T-helper 1 cell treated with Interleukin-12 subunit alpha and Interleukin-12 subunit beta and Interleukin-4 antibody, amounts not matched to agents 30 μg/mL and 1 μg/mL, for 36 hours (primary cell): ENCODE results near the gene RNASEH2B.

ENCODE experiments used
- H3K27ac Mint-ChIP-seq: one replicate; pipeline ENCODE4 v1.8.0; 2021; ENCODE audit warnings: mild to moderate bottlenecking, mixed read lengths
- H3K27me3 Mint-ChIP-seq: one replicate; pipeline ENCODE4 v1.8.0; 2021; ENCODE audit warnings: low read depth, mixed read lengths
- H3K36me3 Mint-ChIP-seq: one replicate; pipeline ENCODE4 v1.8.0; 2021; ENCODE audit warnings: low read depth, mixed read lengths
- H3K4me1 Mint-ChIP-seq: one replicate; pipeline ENCODE4 v1.8.0; 2021; ENCODE audit warnings: low read depth, mixed read lengths
- H3K4me3 Mint-ChIP-seq: one replicate; pipeline ENCODE4 v1.8.0; 2021; ENCODE audit warnings: mild to moderate bottlenecking, moderate library complexity, mixed read lengths
- H3K9me3 Mint-ChIP-seq: one replicate; pipeline ENCODE4 v1.8.0; 2021; ENCODE audit warnings: mixed read lengths

Gene RNASEH2B

GRCh38 chr13:50909605-50910484 lies at the start of gene RNASEH2B:
Gene RNASEH2B (plus strand): TSS chr13:50909791. CDS start chr13:50910077, 286 bp downstream.
- H3K4me1 Mint-ChIP-seq, result peaks cover 32% of the 10 kb centered on the region
- peak within 1 kb of the TSS; percentile 96 for H3K4me3 Mint-ChIP-seq
- peak within 1 kb of the TSS; percentile 94 for H3K27ac Mint-ChIP-seq
- H3K9me3 Mint-ChIP-seq, result no peaks in the 10 kb centered on the region
- H3K36me3 Mint-ChIP-seq, result peaks cover 9% of the 10 kb centered on the region
- H3K27me3 Mint-ChIP-seq, result no peaks in the 10 kb centered on the region

- no peak overlapping the region for H3K27ac Mint-ChIP-seq
- H3K36me3 Mint-ChIP-seq, result no peaks in the 10 kb centered on the region
- peaks cover 3% of the 10 kb centered on the region for H3K4me1 Mint-ChIP-seq
- H3K9me3 Mint-ChIP-seq, result peaks cover 23% of the 10 kb centered on the region
- H3K27me3 Mint-ChIP-seq, result peaks cover 34% of the 10 kb centered on the region
- no peak overlapping the region for H3K4me3 Mint-ChIP-seq
These were observed 45.1 kb upstream of the RNASEH2B start for GRCh38 chr13:50864492-50864891.

- Mint-ChIP-seq H3K27ac (no peak overlapping the region), H3K4me3 (no peak overlapping the region), H3K4me1 (peaks cover 3% of the 10 kb centered on the region), H3K36me3 (no peaks in the 10 kb centered on the region), H3K9me3 (peaks cover 4% of the 10 kb centered on the region), H3K27me3 (peaks cover 21% of the 10 kb centered on the region)
These were observed 42.6 kb upstream of the RNASEH2B start for GRCh38 chr13:50866817-50867636.

- peaks cover 4% of the 10 kb centered on the region for H3K9me3 Mint-ChIP-seq
- peaks cover 3% of the 10 kb centered on the region for H3K4me1 Mint-ChIP-seq
- no peak overlapping the region for H3K4me3 Mint-ChIP-seq
- no peak overlapping the region for H3K27ac Mint-ChIP-seq
- H3K27me3 Mint-ChIP-seq, result peaks cover 21% of the 10 kb centered on the region
- H3K36me3 Mint-ChIP-seq, result no peaks in the 10 kb centered on the region
These were observed 42.0 kb upstream of the RNASEH2B start for GRCh38 chr13:50867637-50867945.

GRCh38 chr13:50871405-50871804 lies 38.2 kb upstream of the RNASEH2B start:
- Mint-ChIP-seq H3K36me3 (no peaks in the 10 kb centered on the region), H3K27me3 (peaks cover 20% of the 10 kb centered on the region), H3K27ac (no peak overlapping the region), H3K9me3 (no peaks in the 10 kb centered on the region), H3K4me3 (no peak overlapping the region), H3K4me1 (peaks cover 3% of the 10 kb centered on the region)

- Mint-ChIP-seq H3K27ac (no peak overlapping the region), H3K27me3 (no peaks in the 10 kb centered on the region), H3K4me3 (no peak overlapping the region), H3K36me3 (no peaks in the 10 kb centered on the region), H3K9me3 (no peaks in the 10 kb centered on the region), H3K4me1 (no peaks in the 10 kb centered on the region)
These were observed 36.1 kb upstream of the RNASEH2B start for GRCh38 chr13:50873467-50873866.

- H3K4me1 Mint-ChIP-seq, result no peaks in the 10 kb centered on the region
- no peak overlapping the region for H3K27ac Mint-ChIP-seq
- H3K4me3 Mint-ChIP-seq, result no peak overlapping the region
- H3K36me3 Mint-ChIP-seq, result no peaks in the 10 kb centered on the region
- no peaks in the 10 kb centered on the region for H3K9me3 Mint-ChIP-seq
- H3K27me3 Mint-ChIP-seq, result no peaks in the 10 kb centered on the region
These were observed 35.6 kb upstream of the RNASEH2B start for GRCh38 chr13:50873991-50874390.

- Mint-ChIP-seq H3K27me3 (peaks cover 3% of the 10 kb centered on the region), H3K4me1 (peaks cover 3% of the 10 kb centered on the region), H3K36me3 (peaks cover 2% of the 10 kb centered on the region), H3K27ac (no peak overlapping the region), H3K4me3 (no peak overlapping the region), H3K9me3 (peaks cover 4% of the 10 kb centered on the region)
These were observed 26.7 kb upstream of the RNASEH2B start for GRCh38 chr13:50882816-50883435.

- Mint-ChIP-seq H3K27me3 (peaks cover 3% of the 10 kb centered on the region), H3K4me1 (peaks cover 3% of the 10 kb centered on the region), H3K36me3 (peaks cover 5% of the 10 kb centered on the region), H3K27ac (no peak overlapping the region), H3K9me3 (peaks cover 4% of the 10 kb centered on the region), H3K4me3 (no peak overlapping the region)
These were observed 25.9 kb upstream of the RNASEH2B start for GRCh38 chr13:50883728-50884127.

GRCh38 chr13:50884265-50884664 lies 25.3 kb upstream of the RNASEH2B start:
- peaks cover 3% of the 10 kb centered on the region for H3K4me1 Mint-ChIP-seq
- H3K27me3 Mint-ChIP-seq, result peaks cover 3% of the 10 kb centered on the region

GRCh38 chr13:50887151-50887550 lies 22.4 kb upstream of the RNASEH2B start:
- Mint-ChIP-seq H3K9me3 (peaks cover 4% of the 10 kb centered on the region), H3K4me3 (no peak overlapping the region), H3K4me1 (peaks cover 19% of the 10 kb centered on the region), H3K27me3 (peaks cover 3% of the 10 kb centered on the region), H3K36me3 (peaks cover 5% of the 10 kb centered on the region), H3K27ac (no peak overlapping the region)

More at GRCh38 chr13:50884265-50884664, 25.3 kb upstream of the RNASEH2B start:
- H3K27ac Mint-ChIP-seq, result no peak overlapping the region
- H3K36me3 Mint-ChIP-seq, result peaks cover 5% of the 10 kb centered on the region
- no peak overlapping the region for H3K4me3 Mint-ChIP-seq
- peaks cover 4% of the 10 kb centered on the region for H3K9me3 Mint-ChIP-seq

- H3K27ac Mint-ChIP-seq, result no peak overlapping the region
- no peak overlapping the region for H3K4me3 Mint-ChIP-seq
- H3K4me1 Mint-ChIP-seq, result peaks cover 28% of the 10 kb centered on the region
- H3K36me3 Mint-ChIP-seq, result peaks cover 2% of the 10 kb centered on the region
- no peaks in the 10 kb centered on the region for H3K9me3 Mint-ChIP-seq
- peaks cover 3% of the 10 kb centered on the region for H3K27me3 Mint-ChIP-seq
These were observed 21.2 kb upstream of the RNASEH2B start for GRCh38 chr13:50888362-50888761.

GRCh38 chr13:50889317-50889716 lies 20.3 kb upstream of the RNASEH2B start:
- H3K36me3 Mint-ChIP-seq, result peaks cover 7% of the 10 kb centered on the region
- H3K4me3 Mint-ChIP-seq, result no peak overlapping the region
- no peaks in the 10 kb centered on the region for H3K9me3 Mint-ChIP-seq
- no peaks in the 10 kb centered on the region for H3K27me3 Mint-ChIP-seq
- peaks cover 37% of the 10 kb centered on the region for H3K4me1 Mint-ChIP-seq
- no peak overlapping the region for H3K27ac Mint-ChIP-seq

GRCh38 chr13:50891206-50891605 lies 18.4 kb upstream of the RNASEH2B start:
- H3K27ac Mint-ChIP-seq, result peak overlapping the region; percentile 49
- peak overlapping the region; percentile 54 for H3K4me3 Mint-ChIP-seq
- H3K9me3 Mint-ChIP-seq, result peaks cover 5% of the 10 kb centered on the region
- peaks cover 12% of the 10 kb centered on the region for H3K36me3 Mint-ChIP-seq
- peaks cover 41% of the 10 kb centered on the region for H3K4me1 Mint-ChIP-seq
- H3K27me3 Mint-ChIP-seq, result no peaks in the 10 kb centered on the region
